ENCODE measurements around the gene RASAL3. TPM values are rescaled to one million over a fixed set of nuclear protein-coding genes. Genes with fewer than 3 reads are reported as not detected.

RASAL3 gene
- total and polyA plus RNA-seq, 2 of the 8 experiments (the other 6 are each of a cell fraction or from before 2014, with no cell fraction given): 0.19 to 0.63 TPM

GRCh38 chr19:15469513-15470297, 5.4 kb upstream of the RASAL3 start:
- Histone ChIP-seq H3K23ac (ENCODE audit: insufficient read length) (no peak overlapping the region), H3K4me3 (ENCODE audit: extremely low read depth in 1 of 4, insufficient read depth in 2 of 4, low read depth in 3 of 4, low read length in 4 of 4) (peak overlapping the region; percentile 16 to 57 (median 23); a peak in 7 of 8 replicates), H3K36me3 (ENCODE audit: control insufficient read depth in 2 of 4, insufficient read depth in 4 of 4, low read length in 3 of 4) (no peaks in the 10 kb centered on the region), H2BK12ac (ENCODE audit: low read depth, low read length) (no peak overlapping the region), H2AK5ac (ENCODE audit: low read depth, low read length) (no peak overlapping the region), H3K79me1 (ENCODE audit: low read depth, low read length) (no peaks in the 10 kb centered on the region), H3K14ac (ENCODE audit: insufficient read length) (no peak overlapping the region), H4K5ac (ENCODE audit: insufficient read length, low read depth, low read length) (no peak overlapping the region), H3K9me3 (ENCODE audit: insufficient read depth in 2 of 2, low read depth in 1 of 2, low read length in 1 of 2) (peaks cover 2 to 11% of the 10 kb centered on the region in 2 experiments; a peak in 2 of 4 replicates), H3K79me2 (ENCODE audit: control insufficient read depth in 1 of 2, insufficient read depth in 2 of 2, low read length in 2 of 2) (no peaks in the 10 kb centered on the region), H3K9ac (replicated peaks in 1 of 4; ENCODE audit: extremely low read depth in 1 of 4, low read depth in 3 of 4, low read length in 3 of 4) (no peak overlapping the region), H2BK15ac (ENCODE audit: low read length) (no peak overlapping the region), H3K56ac (replicated peaks; ENCODE audit: insufficient read length, low read depth, low read length) (no peak overlapping the region), H2BK120ac (replicated peaks; ENCODE audit: low read depth, low read length) (no peak overlapping the region), H4K20me1 (replicated peaks in 1 of 2; ENCODE audit: control insufficient read depth in 1 of 2, insufficient read depth in 2 of 2, low read length in 2 of 2) (peaks cover 3 to 8% of the 10 kb centered on the region in 2 experiments), H3K4ac (replicated peaks; ENCODE audit: insufficient read length, low read depth, low read length) (no peak overlapping the region), H4K8ac (ENCODE audit: extremely low read depth, insufficient read depth, low read length) (peak overlapping the region; percentile 31; the same call in 1 of the 2 replicates), H3K27me3 (replicated peaks in 1 of 4; ENCODE audit: control insufficient read depth in 3 of 4, extremely low read depth in 1 of 4, insufficient read depth in 3 of 4, low read length in 3 of 4) (peaks cover 15 to 29% (median 23%) of the 10 kb centered on the region in 4 experiments), H3K4me1 (replicated peaks in 1 of 4; ENCODE audit: control insufficient read depth in 3 of 4, insufficient read depth in 4 of 4, low read length in 3 of 4) (peaks cover 0 to 5% (median 2%) of the 10 kb centered on the region in 4 experiments; a peak in 2 of 7 replicates), H4K91ac (replicated peaks; ENCODE audit: insufficient read length, low read length) (no peak overlapping the region), H3K23me2 (ENCODE audit: low read depth, low read length) (no peaks in the 10 kb centered on the region; the same call in 1 of the 2 replicates), H3K18ac (ENCODE audit: extremely low read depth, low read length) (no peak overlapping the region), H3K4me2 (ENCODE audit: insufficient read depth in 1 of 2, low read depth in 2 of 2, low read length in 2 of 2) (peak overlapping the region; percentile 31 to 86), H2BK20ac (ENCODE audit: low read length) (no peak overlapping the region), H3K27ac (ENCODE audit: low read depth, low read length) (no peak overlapping the region), H2BK5ac (ENCODE audit: low read depth, low read length) (no peak overlapping the region), H2AFZ (ENCODE audit: low read length) (peak overlapping the region; percentile 82; the same call in 1 of the 2 replicates)
- POLR2A ChIA-PET (ENCODE audit: partially characterized antibody): no interaction called here
- WGBS, 2 experiments (ENCODE audit: extremely low coverage in 1 of 2, insufficient coverage in 1 of 2, insufficient read length in 1 of 2, insufficient replicate concordance in 2 of 2, low coverage in 1 of 2, low lambda C conversion rate in 2 of 2, missing lambda C conversion rate in 1 of 2): 11% methylated on average over 38 of the region's 65 CpGs; no CpG with 5 or more reads in 1 of the 2 experiments
- FAIRE-seq (no peak), DNase-seq (ENCODE audit: low read depth in 1 of 2, low spot score in 2 of 2) (peak in 1 of 2 experiments; percentile 60)
- CTCF ChIA-PET (ENCODE audit: partially characterized antibody): interaction anchor here (1.7 kb wide), 1 partner anchor 50 kb away, joined by 5 read pairs; the partner anchor contains the start of gene AKAP8L
- TF ChIP-seq JUND (IDR thresholded peaks at IDR 0.05; ENCODE audit: low read length) (no peak), POLR2AphosphoS5 (IDR thresholded peaks at IDR 0.05; ENCODE audit: low read depth, low read length) (no peak), FOSL1 (IDR thresholded peaks at IDR 0.05; ENCODE audit: insufficient read depth, low read depth, low read length) (no peak), SIN3A (conservative IDR thresholded peaks at IDR 0.05 in 1 of 2, IDR thresholded peaks at IDR 0.05 in 1 of 2; ENCODE audit: low read depth in 1 of 2, low read length in 2 of 2) (no peak), ZNF274 (IDR thresholded peaks at IDR 0.05; ENCODE audit: borderline replicate concordance, extremely low read depth, low read length) (no peak), KDM5A (IDR thresholded peaks at IDR 0.05; ENCODE audit: low read length) (no peak), MAX (IDR thresholded peaks at IDR 0.05) (peak; percentile 83), CHD1 (IDR thresholded peaks at IDR 0.05; ENCODE audit: low read depth, low read length) (no peak), SAP30 (IDR thresholded peaks at IDR 0.05; ENCODE audit: insufficient read depth, insufficient replicate concordance, low read length) (no peak), TAF1 (IDR thresholded peaks at IDR 0.05; ENCODE audit: low read depth, low read length) (no peak), NRF1 (IDR thresholded peaks at IDR 0.05; ENCODE audit: low read depth, low read length) (no peak), SIX5 (IDR thresholded peaks at IDR 0.05; ENCODE audit: low read depth, low read length) (no peak)

Measured in H1 (cell line).